Nephron (organoid): ENCODE data around the gene TRUB2.

Experiments
- H3K27ac Mint-ChIP-seq, 3 experiments: 2 replicates each; pipeline ENCODE4 v1.8.0; 2020; ENCODE audit warnings: mixed read lengths in 3 of 3, mild to moderate bottlenecking in 2 of 3, moderate library complexity in 1 of 3
- H3K27me3 Mint-ChIP-seq: 2 replicates; pipeline ENCODE4 v1.8.0; 2021; ENCODE audit warnings: low read depth, mild to moderate bottlenecking, moderate library complexity, mixed read lengths
- H3K36me3 Mint-ChIP-seq: 2 replicates; pipeline ENCODE4 v1.8.0; 2020; ENCODE audit warnings: low read depth, mixed read lengths
- H3K4me1 Mint-ChIP-seq: 2 replicates; pipeline ENCODE4 v1.8.0; 2020; ENCODE audit warnings: mixed read lengths
- H3K4me3 Mint-ChIP-seq, 3 experiments: 2 replicates each; pipeline ENCODE4 v1.8.0; 2020; ENCODE audit warnings: mild to moderate bottlenecking in 3 of 3, mixed read lengths in 3 of 3, moderate library complexity in 2 of 3
- H3K9me3 Mint-ChIP-seq: 2 replicates; pipeline ENCODE4 v1.8.0; 2020; ENCODE audit warnings: mixed read lengths
- TF ChIP-seq, protein P1 (sequence below), 3 experiments: fragments of 200-600 bp; sonication (generic); IDR thresholded peaks; one replicate each; pipeline ENCODE4 v1.5.0; 2021; ENCODE audit warnings: antibody characterized with exemption in 3 of 3; ENCODE audit not compliant: unreplicated experiment in 3 of 3

TRUB2 gene, protein sequence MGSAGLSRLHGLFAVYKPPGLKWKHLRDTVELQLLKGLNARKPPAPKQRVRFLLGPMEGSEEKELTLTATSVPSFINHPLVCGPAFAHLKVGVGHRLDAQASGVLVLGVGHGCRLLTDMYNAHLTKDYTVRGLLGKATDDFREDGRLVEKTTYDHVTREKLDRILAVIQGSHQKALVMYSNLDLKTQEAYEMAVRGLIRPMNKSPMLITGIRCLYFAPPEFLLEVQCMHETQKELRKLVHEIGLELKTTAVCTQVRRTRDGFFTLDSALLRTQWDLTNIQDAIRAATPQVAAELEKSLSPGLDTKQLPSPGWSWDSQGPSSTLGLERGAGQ

GRCh38 chr9:128322404-128323211, at the start of gene TRUB2, which contains the start of gene COQ4:
TSS of gene TRUB2 (minus strand) at chr9:128322447. CDS start at chr9:128322408, 39 bp downstream.
TSS of gene COQ4 (plus strand) at chr9:128322839. CDS start at chr9:128322859, 20 bp downstream.
- H3K9me3 Mint-ChIP-seq, result no peaks in the 10 kb centered on the region

DNA sequence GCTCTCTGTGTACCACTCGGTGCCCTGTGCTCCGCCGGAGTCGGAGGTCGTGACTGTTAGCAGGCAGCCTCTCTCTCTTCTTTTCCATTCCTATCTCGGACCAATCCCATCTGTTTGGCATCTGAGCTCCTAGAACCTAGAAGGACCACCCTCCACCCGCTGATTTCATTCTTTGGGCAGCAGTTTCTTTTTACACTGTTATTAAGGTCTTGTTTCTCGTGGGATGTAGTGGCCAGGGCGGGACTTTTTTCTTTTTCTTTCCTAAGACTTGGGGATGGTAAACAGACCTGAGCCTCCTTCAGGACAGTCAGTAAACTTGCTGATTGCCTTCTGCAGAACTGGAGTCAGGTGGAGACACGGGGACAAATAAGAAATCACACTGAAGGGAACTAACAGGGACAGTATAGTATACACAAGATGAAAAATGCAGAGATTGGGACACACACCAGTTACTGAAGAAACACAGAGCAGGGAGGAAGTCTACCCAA, 49.4 kb upstream of the TRUB2 start:
- TF ChIP-seq, protein P1, sequence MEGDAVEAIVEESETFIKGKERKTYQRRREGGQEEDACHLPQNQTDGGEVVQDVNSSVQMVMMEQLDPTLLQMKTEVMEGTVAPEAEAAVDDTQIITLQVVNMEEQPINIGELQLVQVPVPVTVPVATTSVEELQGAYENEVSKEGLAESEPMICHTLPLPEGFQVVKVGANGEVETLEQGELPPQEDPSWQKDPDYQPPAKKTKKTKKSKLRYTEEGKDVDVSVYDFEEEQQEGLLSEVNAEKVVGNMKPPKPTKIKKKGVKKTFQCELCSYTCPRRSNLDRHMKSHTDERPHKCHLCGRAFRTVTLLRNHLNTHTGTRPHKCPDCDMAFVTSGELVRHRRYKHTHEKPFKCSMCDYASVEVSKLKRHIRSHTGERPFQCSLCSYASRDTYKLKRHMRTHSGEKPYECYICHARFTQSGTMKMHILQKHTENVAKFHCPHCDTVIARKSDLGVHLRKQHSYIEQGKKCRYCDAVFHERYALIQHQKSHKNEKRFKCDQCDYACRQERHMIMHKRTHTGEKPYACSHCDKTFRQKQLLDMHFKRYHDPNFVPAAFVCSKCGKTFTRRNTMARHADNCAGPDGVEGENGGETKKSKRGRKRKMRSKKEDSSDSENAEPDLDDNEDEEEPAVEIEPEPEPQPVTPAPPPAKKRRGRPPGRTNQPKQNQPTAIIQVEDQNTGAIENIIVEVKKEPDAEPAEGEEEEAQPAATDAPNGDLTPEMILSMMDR (IDR thresholded peaks at IDR 0.05; ENCODE audit: unreplicated experiment in 3 of 3), result no peak
- no peaks in the 10 kb centered on the region for H3K27me3 Mint-ChIP-seq
- H3K4me3 Mint-ChIP-seq, result peak overlapping the region; percentile 94 to 96 (median 95)
- H3K36me3 Mint-ChIP-seq, result peaks cover 6% of the 10 kb centered on the region
- H3K4me1 Mint-ChIP-seq, result peaks cover 26% of the 10 kb centered on the region
- H3K9me3 Mint-ChIP-seq, result no peaks in the 10 kb centered on the region
- peak overlapping the region; percentile 92 to 97 (median 95) for H3K27ac Mint-ChIP-seq

More at GRCh38 chr9:128322404-128323211, at the start of gene TRUB2, which contains the start of gene COQ4:
- H3K4me3 Mint-ChIP-seq, result peak within 1 kb of the TSS; percentile 91 to 98 (median 94)
- peak within 1 kb of the TSS; percentile 99 to 100 (median 99) for H3K27ac Mint-ChIP-seq
- TF ChIP-seq, protein P1 (IDR thresholded peaks at IDR 0.05; ENCODE audit: unreplicated experiment in 3 of 3), result no peak
- H3K4me1 Mint-ChIP-seq, result peaks cover 13% of the 10 kb centered on the region
- H3K36me3 Mint-ChIP-seq, result peaks cover 16% of the 10 kb centered on the region
- no peaks in the 10 kb centered on the region for H3K27me3 Mint-ChIP-seq

- Mint-ChIP-seq H3K36me3 (peaks cover 6% of the 10 kb centered on the region), H3K27ac (peak within 1 kb of the TSS; percentile 92 to 97 (median 95)), H3K27me3 (no peaks in the 10 kb centered on the region), H3K4me3 (peak within 1 kb of the TSS; percentile 94 to 96 (median 95)), H3K9me3 (no peaks in the 10 kb centered on the region), H3K4me1 (peaks cover 26% of the 10 kb centered on the region)
- TF ChIP-seq, protein P1 (IDR thresholded peaks at IDR 0.05; ENCODE audit: unreplicated experiment in 3 of 3), result peak in 1 of 3 experiments; percentile 10
Measured at GRCh38 chr9:128370752-128371629, 48.7 kb upstream of the TRUB2 start, which contains the start of gene URM1. TSS of gene URM1 (plus strand) at chr9:128371374. CDS start at chr9:128371381, 7 bp downstream.

GRCh38 chr9:128370367-128370751, 48.1 kb upstream of the TRUB2 start:
- no peaks in the 10 kb centered on the region for H3K9me3 Mint-ChIP-seq
- peak overlapping the region; percentile 92 to 97 (median 95) for H3K27ac Mint-ChIP-seq
- peaks cover under 1% of the 10 kb centered on the region for H3K27me3 Mint-ChIP-seq
- TF ChIP-seq, protein P1 (IDR thresholded peaks at IDR 0.05; ENCODE audit: unreplicated experiment in 3 of 3), result no peak
- peaks cover 29% of the 10 kb centered on the region for H3K4me1 Mint-ChIP-seq
- H3K36me3 Mint-ChIP-seq, result peaks cover 3% of the 10 kb centered on the region
- peak overlapping the region; percentile 94 to 96 (median 95) for H3K4me3 Mint-ChIP-seq

- Mint-ChIP-seq H3K27ac (peak overlapping the region in 2 of 3 experiments; percentile 37 to 55), H3K4me1 (peaks cover 37% of the 10 kb centered on the region), H3K27me3 (peaks cover 3% of the 10 kb centered on the region)
Measured at GRCh38 chr9:128369024-128369706, 46.9 kb upstream of the TRUB2 start.

More at GRCh38 chr9:128369024-128369706, 46.9 kb upstream of the TRUB2 start:
- TF ChIP-seq, protein P1 (IDR thresholded peaks at IDR 0.05; ENCODE audit: unreplicated experiment in 3 of 3), result no peak
- Mint-ChIP-seq H3K36me3 (peaks cover 3% of the 10 kb centered on the region), H3K9me3 (no peaks in the 10 kb centered on the region), H3K4me3 (peak overlapping the region; percentile 42 to 68 (median 43))
